Mesenchymal stem cell (in vitro differentiated cells and primary cell): Measurements from ENCODE around the gene ART5. TPM values are rescaled to one million over a fixed set of nuclear protein-coding genes. Genes with fewer than 3 reads are reported as not detected.

ENCODE experiments used
- DNase-seq: peaks from one replicate; pipeline ENCODE4 v3.0.0-alpha.2; 2013
- H2AFZ ChIP-seq: one replicate; pipeline ENCODE4 v1.6.1; 2013; ENCODE audit warnings: low read depth, mild to moderate bottlenecking, control low read depth, inconsistent platforms, low read length, moderate library complexity
- H2AK5ac ChIP-seq: 2 replicates; pipeline ENCODE4 v1.6.1; 2013; ENCODE audit warnings: low read length, moderate library complexity, mild to moderate bottlenecking, inconsistent platforms; ENCODE audit not compliant: severe bottlenecking
- H2BK120ac ChIP-seq: one replicate; pipeline ENCODE4 v1.6.1; 2013; ENCODE audit warnings: low read depth, mild to moderate bottlenecking, inconsistent platforms, low read length, moderate library complexity
- H2BK12ac ChIP-seq, 2 experiments: one replicate each; pipeline ENCODE4 v1.6.1; 2013; ENCODE audit warnings: inconsistent platforms in 2 of 2, low read length in 2 of 2, mild to moderate bottlenecking in 2 of 2, moderate library complexity in 2 of 2, control low read depth in 1 of 2
- H2BK15ac ChIP-seq: one replicate; pipeline ENCODE4 v1.6.1; 2013; ENCODE audit warnings: mild to moderate bottlenecking, low read depth, inconsistent platforms; ENCODE audit not compliant: poor library complexity, severe bottlenecking
- H2BK5ac ChIP-seq: 2 replicates; pipeline ENCODE4 v1.6.1; 2013; ENCODE audit warnings: low read depth, mild to moderate bottlenecking, low read length, control low read depth, inconsistent platforms; ENCODE audit not compliant: poor library complexity, severe bottlenecking
- H3K14ac ChIP-seq, 2 experiments: one replicate each; pipeline ENCODE4 v1.6.1; 2013; ENCODE audit warnings: inconsistent platforms in 2 of 2, low read length in 2 of 2, control low read depth in 1 of 2, mild to moderate bottlenecking in 1 of 2, moderate library complexity in 1 of 2
- H3K18ac ChIP-seq, 2 experiments: one replicate each; pipeline ENCODE4 v1.6.1; 2013; ENCODE audit warnings: inconsistent platforms in 2 of 2, low read length in 2 of 2, control low read depth in 1 of 2, low read depth in 1 of 2, mild to moderate bottlenecking in 1 of 2
- H3K23ac ChIP-seq, 2 experiments: one replicate each; pipeline ENCODE4 v1.6.1; 2013; ENCODE audit warnings: inconsistent platforms in 2 of 2, low read length in 2 of 2, mild to moderate bottlenecking in 2 of 2, moderate library complexity in 2 of 2, control low read depth in 1 of 2
- H3K27ac ChIP-seq: 2 replicates; pipeline ENCODE4 v1.5.1; 2013; ENCODE audit warnings: mild to moderate bottlenecking, moderate library complexity, low read length, control low read depth, inconsistent platforms; ENCODE audit not compliant: poor library complexity, severe bottlenecking
- H3K27me3 ChIP-seq, 2 experiments: 2 replicates each; pipeline versions ENCODE4 v1.6.1 to v1.7.0; 2013; ENCODE audit warnings: low read length in 2 of 2, mild to moderate bottlenecking in 2 of 2, moderate library complexity in 2 of 2, control low read depth in 1 of 2, inconsistent platforms in 1 of 2; ENCODE audit not compliant: control insufficient read depth in 1 of 2, insufficient read depth in 1 of 2
- H3K36me3 ChIP-seq, 2 experiments: 2 replicates each; pipeline versions ENCODE4 v1.6.1 to v1.7.0; 2013; ENCODE audit warnings: low read length in 2 of 2, control low read depth in 1 of 2, inconsistent platforms in 1 of 2, low read depth in 1 of 2, mild to moderate bottlenecking in 1 of 2; ENCODE audit not compliant: insufficient read depth in 2 of 2, control insufficient read depth in 1 of 2
- H3K4ac ChIP-seq, 2 experiments: one replicate each; pipeline ENCODE4 v1.6.1; 2013; ENCODE audit warnings: inconsistent platforms in 2 of 2, low read length in 2 of 2, mild to moderate bottlenecking in 2 of 2, moderate library complexity in 2 of 2, control low read depth in 1 of 2, low read depth in 1 of 2
- H3K4me1 ChIP-seq: 2 replicates; pipeline ENCODE4 v1.6.1; 2013; ENCODE audit warnings: low read depth, low read length, control low read depth; ENCODE audit not compliant: control insufficient read depth, insufficient read depth
- H3K4me2 ChIP-seq: 2 replicates; pipeline ENCODE4 v1.6.1; 2013; ENCODE audit warnings: low read length, mild to moderate bottlenecking, inconsistent platforms; ENCODE audit not compliant: poor library complexity, severe bottlenecking
- H3K4me3 ChIP-seq, 2 experiments: 2 replicates each; pipeline versions ENCODE4 v1.5.1 to v1.7.0; 2013; ENCODE audit warnings: low read length in 2 of 2, mild to moderate bottlenecking in 2 of 2, control low read depth in 1 of 2, low read depth in 1 of 2; ENCODE audit not compliant: insufficient read depth in 1 of 2
- H3K79me1 ChIP-seq: replicated peaks from 2 replicates; pipeline ENCODE4 v1.6.1; 2013; ENCODE audit warnings: mild to moderate bottlenecking, control low read depth, low read length, inconsistent platforms; ENCODE audit not compliant: poor library complexity, severe bottlenecking
- H3K9ac ChIP-seq: 2 replicates; pipeline ENCODE4 v1.7.0; 2013; ENCODE audit warnings: mild to moderate bottlenecking, low read length, moderate library complexity
- H3K9me3 ChIP-seq: 2 replicates; pipeline ENCODE4 v1.7.0; 2013; ENCODE audit warnings: mild to moderate bottlenecking, low read length; ENCODE audit not compliant: control insufficient read depth
- H4K8ac ChIP-seq: one replicate; pipeline ENCODE4 v1.6.1; 2013; ENCODE audit warnings: inconsistent platforms, mild to moderate bottlenecking, low read length, moderate library complexity
- H4K91ac ChIP-seq: one replicate; pipeline ENCODE4 v1.6.1; 2013; ENCODE audit warnings: mild to moderate bottlenecking, low read length, inconsistent platforms
- WGBS: methylation state at CpG from one replicate; pipeline ENCODE4 v1.1.7; 2013; ENCODE audit warnings: mixed read lengths; 5-methylcytosine and 5-hydroxymethylcytosine counted together
- polyA plus RNA-seq, 2 experiments: library from polyadenylated mRNA; stranded (reverse); fragments of 200-250 nt; gene quantifications; one replicate each; pipeline ENCODE4 v1.2.3, GENCODE V29; 2013

ART5 gene
- 0.07 TPM for polyA plus RNA-seq (2013, experiment 1 of 2)
- polyA plus RNA-seq (2013, experiment 2 of 2): 0.12 TPM

- H2AFZ ChIP-seq: peak within 1 kb of the TSS; percentile 58
- no peak within 1 kb of the TSS for H3K27ac ChIP-seq
- peak within 1 kb of the TSS; percentile 5 to 28 for H3K18ac ChIP-seq
- no peak within 1 kb of the TSS for H3K4ac ChIP-seq
- no peaks in the 10 kb centered on the region for H3K36me3 ChIP-seq
- H4K8ac ChIP-seq: no peak within 1 kb of the TSS
- H3K23ac ChIP-seq: no peak within 1 kb of the TSS
- 7% methylated on average over 19 of the region's 21 CpGs for WGBS
- peak within 1 kb of the TSS; percentile 2 for H2BK15ac ChIP-seq
- peaks cover 12% of the 10 kb centered on the region for H3K4me1 ChIP-seq
- no peak within 1 kb of the TSS for H2BK12ac ChIP-seq
- DNase-seq: no peak
- no peaks in the 10 kb centered on the region for H3K79me1 ChIP-seq
- no peak within 1 kb of the TSS for H3K14ac ChIP-seq
- H3K4me2 ChIP-seq: peak within 1 kb of the TSS; percentile 92
- H3K9me3 ChIP-seq: no peaks in the 10 kb centered on the region
- H3K9ac ChIP-seq: peak within 1 kb of the TSS; percentile 85
- no peak within 1 kb of the TSS for H2BK5ac ChIP-seq
- peaks cover 3 to 18% of the 10 kb centered on the region in 2 experiments for H3K27me3 ChIP-seq
- H2BK120ac ChIP-seq: no peak within 1 kb of the TSS
- peak within 1 kb of the TSS; percentile 57 to 82 for H3K4me3 ChIP-seq
- H4K91ac ChIP-seq: peak within 1 kb of the TSS; percentile 25
- H2AK5ac ChIP-seq: no peak within 1 kb of the TSS
These were observed at the start of gene ART5 for GRCh38 chr11:3641701-3642070. ART5 (minus strand) TSS chr11:3641992; CDS start chr11:3641862, 130 bp downstream.

GRCh38 chr11:3686751-3687150 lies 45.0 kb upstream of the ART5 start:
- WGBS: 100% methylated on average over 1 of the region's 4 CpGs
- Histone ChIP-seq H2BK12ac (no peak overlapping the region), H2BK120ac (no peak overlapping the region)

GRCh38 chr11:3685923-3686322 lies 44.1 kb upstream of the ART5 start:
- Histone ChIP-seq H2BK15ac (no peak overlapping the region), H3K23ac (no peak overlapping the region), H2BK12ac (no peak overlapping the region), H2AK5ac (no peak overlapping the region), H3K4me2 (no peak overlapping the region), H3K4me1 (no peaks in the 10 kb centered on the region), H3K27me3 (no peaks in the 10 kb centered on the region), H2AFZ (no peak overlapping the region), H4K91ac (no peak overlapping the region), H3K14ac (no peak overlapping the region), H3K9me3 (no peaks in the 10 kb centered on the region), H3K36me3 (peaks cover 45 to 82% of the 10 kb centered on the region in 2 experiments), H2BK120ac (no peak overlapping the region), H3K27ac (no peak overlapping the region), H3K9ac (no peak overlapping the region), H2BK5ac (no peak overlapping the region), H3K4ac (no peak overlapping the region), H3K4me3 (no peak overlapping the region), H4K8ac (no peak overlapping the region), H3K18ac (no peak overlapping the region), H3K79me1 (peaks cover 16% of the 10 kb centered on the region)
- WGBS: 92% methylated on average over 6 of the region's 7 CpGs
- DNase-seq: no peak

More at GRCh38 chr11:3686751-3687150, 45.0 kb upstream of the ART5 start:
- no peak overlapping the region for H3K9ac ChIP-seq
- H3K36me3 ChIP-seq: peaks cover 50 to 82% of the 10 kb centered on the region in 2 experiments
- H3K23ac ChIP-seq: no peak overlapping the region
- H2AFZ ChIP-seq: no peak overlapping the region
- no peaks in the 10 kb centered on the region for H3K27me3 ChIP-seq
- no peak overlapping the region for H2BK15ac ChIP-seq
- no peak overlapping the region for H4K91ac ChIP-seq
- no peak overlapping the region for H2AK5ac ChIP-seq
- no peak overlapping the region for H3K4ac ChIP-seq
- no peak overlapping the region for H3K4me3 ChIP-seq
- H4K8ac ChIP-seq: no peak overlapping the region
- no peak overlapping the region for H3K27ac ChIP-seq
- H3K9me3 ChIP-seq: no peaks in the 10 kb centered on the region
- DNase-seq: no peak
- H3K4me1 ChIP-seq: no peaks in the 10 kb centered on the region
- no peak overlapping the region for H3K4me2 ChIP-seq
- H3K14ac ChIP-seq: no peak overlapping the region
- H3K18ac ChIP-seq: no peak overlapping the region
- H3K79me1 ChIP-seq: peaks cover 17% of the 10 kb centered on the region
- no peak overlapping the region for H2BK5ac ChIP-seq

- Histone ChIP-seq H2BK12ac (no peak overlapping the region), H3K18ac (no peak overlapping the region), H3K4me3 (no peak overlapping the region), H3K79me1 (peaks cover 18% of the 10 kb centered on the region), H2BK15ac (no peak overlapping the region), H3K27me3 (no peaks in the 10 kb centered on the region), H4K8ac (no peak overlapping the region), H3K4me2 (no peak overlapping the region), H3K4ac (no peak overlapping the region), H3K23ac (no peak overlapping the region), H3K36me3 (peaks cover 45 to 85% of the 10 kb centered on the region in 2 experiments), H2BK5ac (no peak overlapping the region), H2AFZ (no peak overlapping the region), H2AK5ac (no peak overlapping the region), H3K4me1 (no peaks in the 10 kb centered on the region), H2BK120ac (no peak overlapping the region), H3K14ac (no peak overlapping the region), H3K27ac (no peak overlapping the region), H4K91ac (no peak overlapping the region), H3K9ac (no peak overlapping the region), H3K9me3 (no peaks in the 10 kb centered on the region)
- no peak for DNase-seq
- 100% methylated on average over 1 of the region's 2 CpGs for WGBS
These were observed 43.0 kb upstream of the ART5 start for GRCh38 chr11:3684819-3685172.
